ENCODE results near the gene OTOG.

OTOG gene

DNA sequence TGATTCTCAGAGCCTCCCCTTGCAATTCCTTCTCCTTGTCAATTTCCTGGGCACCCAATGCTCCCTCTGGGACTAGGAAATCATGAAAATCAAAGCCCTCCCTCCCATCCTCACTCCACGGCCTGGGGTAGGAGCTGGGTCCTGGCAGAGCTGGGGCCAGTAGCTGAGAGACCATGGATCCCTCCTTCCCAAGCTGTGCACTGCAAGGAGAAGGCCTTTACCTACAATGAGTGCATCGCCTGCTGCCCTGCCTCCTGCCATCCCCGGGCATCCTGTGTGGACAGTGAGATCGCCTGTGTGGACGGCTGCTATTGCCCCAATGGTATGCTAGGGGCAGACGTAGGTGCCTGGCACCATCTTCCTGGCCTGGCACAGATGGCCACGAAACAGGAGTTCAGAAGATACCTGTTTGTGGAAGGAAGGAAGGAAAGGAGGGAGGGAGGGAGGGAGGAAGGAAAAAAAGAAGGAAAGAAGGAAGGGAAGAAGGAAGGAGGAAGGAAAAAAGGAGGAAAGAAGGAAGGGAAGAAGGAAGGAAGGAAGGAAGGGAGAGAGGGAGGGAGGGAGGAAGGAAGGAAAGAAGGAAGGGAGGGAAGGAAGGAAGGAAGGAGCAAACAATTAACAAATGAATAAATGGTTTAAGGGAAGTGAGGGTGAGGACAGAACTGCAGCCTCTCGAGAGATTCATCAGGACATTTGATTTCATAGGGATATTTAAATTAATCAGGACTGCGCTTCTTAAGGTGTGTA is 12.5 kb downstream of the OTOG start:
- TF ChIP-seq, protein P1, sequence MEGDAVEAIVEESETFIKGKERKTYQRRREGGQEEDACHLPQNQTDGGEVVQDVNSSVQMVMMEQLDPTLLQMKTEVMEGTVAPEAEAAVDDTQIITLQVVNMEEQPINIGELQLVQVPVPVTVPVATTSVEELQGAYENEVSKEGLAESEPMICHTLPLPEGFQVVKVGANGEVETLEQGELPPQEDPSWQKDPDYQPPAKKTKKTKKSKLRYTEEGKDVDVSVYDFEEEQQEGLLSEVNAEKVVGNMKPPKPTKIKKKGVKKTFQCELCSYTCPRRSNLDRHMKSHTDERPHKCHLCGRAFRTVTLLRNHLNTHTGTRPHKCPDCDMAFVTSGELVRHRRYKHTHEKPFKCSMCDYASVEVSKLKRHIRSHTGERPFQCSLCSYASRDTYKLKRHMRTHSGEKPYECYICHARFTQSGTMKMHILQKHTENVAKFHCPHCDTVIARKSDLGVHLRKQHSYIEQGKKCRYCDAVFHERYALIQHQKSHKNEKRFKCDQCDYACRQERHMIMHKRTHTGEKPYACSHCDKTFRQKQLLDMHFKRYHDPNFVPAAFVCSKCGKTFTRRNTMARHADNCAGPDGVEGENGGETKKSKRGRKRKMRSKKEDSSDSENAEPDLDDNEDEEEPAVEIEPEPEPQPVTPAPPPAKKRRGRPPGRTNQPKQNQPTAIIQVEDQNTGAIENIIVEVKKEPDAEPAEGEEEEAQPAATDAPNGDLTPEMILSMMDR (IDR thresholded peaks at IDR 0.05; ENCODE audit: borderline replicate concordance, control extremely low read depth, extremely low read depth, insufficient read depth, missing control alignments): no peak
- in situ Hi-C loops (cut with MboI; ENCODE audit: low sequenced_read_pairs, unreplicated experiment): no loop called here
- no peak for DNase-seq (ENCODE audit: low spot score)

- in situ Hi-C loops (cut with MboI; ENCODE audit: low sequenced_read_pairs, unreplicated experiment): no loop called here
- DNase-seq (ENCODE audit: low spot score): no peak
- TF ChIP-seq, protein P1 (IDR thresholded peaks at IDR 0.05; ENCODE audit: borderline replicate concordance, control extremely low read depth, extremely low read depth, insufficient read depth, missing control alignments): no peak
Observed at GRCh38 chr11:17560281-17561110, 13.4 kb downstream of the OTOG start.

- in situ Hi-C loops (cut with MboI; ENCODE audit: low sequenced_read_pairs, unreplicated experiment): no loop called here
- TF ChIP-seq, protein P1 (IDR thresholded peaks at IDR 0.05; ENCODE audit: borderline replicate concordance, control extremely low read depth, extremely low read depth, insufficient read depth, missing control alignments): no peak
- DNase-seq (ENCODE audit: low spot score): no peak
Observed at GRCh38 chr11:17561111-17561415, 14.0 kb downstream of the OTOG start.

GRCh38 chr11:17561526-17561925 is 14.5 kb downstream of the OTOG start:
- DNase-seq (ENCODE audit: low spot score): no peak
- in situ Hi-C loops (cut with MboI; ENCODE audit: low sequenced_read_pairs, unreplicated experiment): no loop called here
- TF ChIP-seq, protein P1 (IDR thresholded peaks at IDR 0.05; ENCODE audit: borderline replicate concordance, control extremely low read depth, extremely low read depth, insufficient read depth, missing control alignments): no peak

- DNase-seq (ENCODE audit: low spot score): no peak
- TF ChIP-seq, protein P1 (IDR thresholded peaks at IDR 0.05; ENCODE audit: borderline replicate concordance, control extremely low read depth, extremely low read depth, insufficient read depth, missing control alignments): no peak
- in situ Hi-C loops (cut with MboI; ENCODE audit: low sequenced_read_pairs, unreplicated experiment): no loop called here
Observed at GRCh38 chr11:17563231-17563646, 16.2 kb downstream of the OTOG start.

DNA sequence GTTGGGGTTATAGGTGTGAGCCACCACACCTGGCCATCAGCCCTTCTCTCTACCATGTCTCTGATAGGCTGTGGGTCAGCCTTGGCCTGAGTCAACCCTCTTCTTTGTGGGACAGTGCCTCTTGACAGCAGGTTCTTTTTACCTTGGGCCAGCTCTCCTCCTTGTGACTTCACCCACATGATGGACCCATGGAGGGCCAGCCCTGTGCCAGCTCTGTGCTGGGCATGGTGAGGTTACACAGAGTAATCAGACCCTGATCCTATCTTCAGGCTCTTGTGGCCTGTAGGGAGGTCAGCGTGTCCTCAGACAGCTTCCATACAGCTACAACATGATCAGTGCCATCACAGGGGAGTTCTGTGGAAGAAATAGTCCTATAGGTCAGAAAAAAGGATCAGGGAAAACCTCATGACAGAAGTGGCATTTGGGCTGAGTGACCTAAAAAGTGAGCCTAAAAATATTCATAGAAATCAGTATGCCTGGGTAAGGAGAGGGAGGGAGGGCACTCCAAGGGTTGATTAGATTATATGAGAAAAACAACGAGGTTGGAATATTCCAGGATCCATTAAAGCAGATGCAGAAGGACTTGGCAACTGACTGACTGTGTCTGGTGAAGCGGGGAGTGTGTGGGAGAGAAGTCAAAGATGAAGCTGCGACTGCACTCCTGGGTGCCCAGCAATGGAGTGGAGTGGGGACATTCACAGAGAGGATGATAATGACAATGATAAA is 17.1 kb downstream of the OTOG start:
- no peak for DNase-seq (ENCODE audit: low spot score)
- in situ Hi-C loops (cut with MboI; ENCODE audit: low sequenced_read_pairs, unreplicated experiment): no loop called here
- TF ChIP-seq, protein P1 (IDR thresholded peaks at IDR 0.05; ENCODE audit: borderline replicate concordance, control extremely low read depth, extremely low read depth, insufficient read depth, missing control alignments): no peak
